B cell (primary cell): Measurements from ENCODE around the gene CUL5. TPM values are rescaled to one million over a fixed set of nuclear protein-coding genes. Genes with fewer than 3 reads are reported as not detected.
A peak's percentile ranks its signal among the peaks of the same experiment; 100 is the strongest.

ENCODE experiments used
- ATAC-seq: fragments of 200-7000 bp; cut with Tn5 transposase; one replicate; pipeline ENCODE4 v1.10.0; 2021; ENCODE audit warnings: low read depth, mild to moderate bottlenecking, moderate number of reproducible peaks, moderate library complexity
- CTCF ChIA-PET: fragments of 350-600 bp; sonication (Branson Sonifier 250); formaldehyde crosslinking; loops from one replicate; lab custom pipeline; 2021; ENCODE audit warnings: antibody characterized with exemption, inconsistent platforms; lab: Charles Lee
- POLR2A ChIA-PET: fragments of 350-600 bp; sonication (Branson Sonifier 250); formaldehyde crosslinking; loops from one replicate; lab custom pipeline; 2021; ENCODE audit warnings: antibody characterized with exemption; lab: Charles Lee
- DNase-seq: peaks from one replicate; pipeline ENCODE4 v3.0.0; 2013
- H2AFZ ChIP-seq: 2 replicates; pipeline ENCODE4 v1.6.1; 2012; ENCODE audit warnings: mild to moderate bottlenecking, low read depth, low read length; ENCODE audit not compliant: insufficient read depth, poor library complexity, severe bottlenecking
- H3K27ac ChIP-seq, 2 donors: 1 replicate in 1 of 2; 2 replicates in 1 of 2; pipeline ENCODE4 v1.5.1; 2012 to 2013; ENCODE audit warnings: low read length in 2 of 2, mild to moderate bottlenecking in 2 of 2, moderate library complexity in 1 of 2
- H3K27me3 ChIP-seq, 4 experiments: fragments of 200-600 bp in 1 of 4; sonication (generic) in 1 of 4; replicated peaks in 1 of 4; 1 replicate in 2 of 4; 2 replicates in 2 of 4; pipeline versions ENCODE4 v1.6.1 to v1.7.0; 2013 to 2016; ENCODE audit warnings: low read length in 3 of 4, mild to moderate bottlenecking in 2 of 4, mixed read lengths in 1 of 4, moderate library complexity in 1 of 4; ENCODE audit not compliant: insufficient read depth in 4 of 4, control insufficient read depth in 3 of 4; ENCODE audit errors: control extremely low read depth in 1 of 4
- H3K36me3 ChIP-seq, 2 experiments: replicated peaks in 1 of 2; 1 replicate in 1 of 2; 2 replicates in 1 of 2; pipeline versions ENCODE4 v1.6.1 to v1.7.1; 2013; ENCODE audit warnings: low read length in 1 of 2; ENCODE audit not compliant: insufficient read depth in 2 of 2, control insufficient read depth in 1 of 2; ENCODE audit errors: control extremely low read depth in 1 of 2, extremely low read depth in 1 of 2
- H3K4me1 ChIP-seq, 2 donors: fragments of 200-600 bp in 1 of 2; sonication (generic) in 1 of 2; 1 replicate in 1 of 2; 2 replicates in 1 of 2; pipeline versions ENCODE4 v1.5.1 to v1.6.1; 2013 to 2017; ENCODE audit warnings: low read length in 2 of 2; ENCODE audit not compliant: control insufficient read depth in 2 of 2, insufficient read depth in 2 of 2
- H3K4me2 ChIP-seq: replicated peaks from 2 replicates; pipeline ENCODE3; 2012; ENCODE audit warnings: mild to moderate bottlenecking, low read depth, low read length; ENCODE audit not compliant: poor library complexity, severe bottlenecking
- H3K4me3 ChIP-seq, 5 experiments: fragments of 200-600 bp in 1 of 5; sonication (generic) in 1 of 5; 1 replicate in 3 of 5; 2 replicates in 2 of 5; pipeline versions ENCODE4 v1.5.1 to v1.7.0; 2011 to 2016; ENCODE audit warnings: low read length in 4 of 5, mild to moderate bottlenecking in 4 of 5, low read depth in 2 of 5, control low read depth in 1 of 5, moderate library complexity in 1 of 5; ENCODE audit not compliant: insufficient read depth in 1 of 5; ENCODE audit errors: control extremely low read depth in 1 of 5, extremely low read depth in 1 of 5
- H3K79me2 ChIP-seq: fragments of 200-600 bp; sonication (generic); one replicate; pipeline ENCODE4 v1.6.0; 2016; ENCODE audit warnings: low read length; ENCODE audit not compliant: control insufficient read depth, insufficient read depth
- H3K9ac ChIP-seq: fragments of 200-600 bp; sonication (generic); 2 replicates; pipeline ENCODE4 v1.6.1; 2017; ENCODE audit warnings: mild to moderate bottlenecking, low read length, moderate library complexity
- H3K9me3 ChIP-seq, 3 donors: one replicate each; pipeline versions ENCODE4 v1.6.1 to v1.7.1; 2013; ENCODE audit warnings: low read length in 2 of 3; ENCODE audit not compliant: control insufficient read depth in 2 of 3, insufficient read depth in 1 of 3; ENCODE audit errors: control extremely low read depth in 1 of 3
- H4K20me1 ChIP-seq: 2 replicates; pipeline ENCODE4 v1.6.0; 2012; ENCODE audit warnings: mild to moderate bottlenecking, low read length; ENCODE audit not compliant: insufficient read depth, control insufficient read depth, poor library complexity, severe bottlenecking
- H3K27ac Mint-ChIP-seq: one replicate; pipeline ENCODE4 v1.8.0; 2021; ENCODE audit warnings: mixed read lengths
- H3K27me3 Mint-ChIP-seq: one replicate; pipeline ENCODE4 v1.8.0; 2021; ENCODE audit warnings: mixed read lengths
- H3K4me1 Mint-ChIP-seq: one replicate; pipeline ENCODE4 v1.8.0; 2021; ENCODE audit warnings: mixed read lengths
- H3K4me3 Mint-ChIP-seq: one replicate; pipeline ENCODE4 v1.8.0; 2021; ENCODE audit warnings: mixed read lengths
- H3K9me3 Mint-ChIP-seq: one replicate; pipeline ENCODE4 v1.8.0; 2022; ENCODE audit warnings: mixed read lengths; ENCODE audit not compliant: insufficient read depth
- EZH2 ChIP-seq: IDR thresholded peaks from 2 replicates; pipeline ENCODE4 v1.6.1; 2012; ENCODE audit warnings: borderline replicate concordance, low read depth, mild to moderate bottlenecking, moderate library complexity, low read length; ENCODE audit not compliant: insufficient read depth, poor library complexity, severe bottlenecking
- WGBS: methylation state at CpG from one replicate; pipeline ENCODE4 v1.1.5; 2013; ENCODE audit warnings: missing lambda C conversion rate; ENCODE audit not compliant: insufficient coverage; 5-methylcytosine and 5-hydroxymethylcytosine counted together
- intact Hi-C: fragments of 100-400 bp; cut with micrococcal nuclease; formaldehyde crosslinking; loops from one replicate; pipeline ENCODE4 v1.10.0; 2022
- polyA plus RNA-seq: library from polyadenylated mRNA; depleted of rRNA; stranded (reverse); fragments of >200 nt; gene quantifications from 2 replicates; pipeline ENCODE4 v1.2.3, GENCODE V29; 2012
- total RNA-seq, 2 donors: library from RNA; stranded (reverse); fragments of 120-200 nt in 1 of 2; gene quantifications; 1 replicate in 1 of 2; 2 replicates in 1 of 2; pipeline versions ENCODE4 v1.2.3 to v1.2.4, GENCODE V29; 2013 to 2022
- TF ChIP-seq, protein P1 (sequence below): fragments of 200-600 bp; IDR thresholded peaks from one replicate; pipeline ENCODE4 v1.8.0; 2022; ENCODE audit warnings: antibody characterized with exemption, mild to moderate bottlenecking

CUL5 gene
- total and polyA plus RNA-seq, 2 donors (not counting 1 experiment from before 2014, with no cell fraction given), result 29.4 to 44.1 TPM

GRCh38 chr11:108019870-108020540 is 11.3 kb downstream of the CUL5 start:
- DNase-seq, result no peak
- Histone ChIP-seq H3K4me1 (peaks cover 0 to 3% of the 10 kb centered on the region in 2 donors), H4K20me1 (peaks cover 94% of the 10 kb centered on the region), H2AFZ (no peak overlapping the region), H3K36me3 (peaks cover 0 to 17% of the 10 kb centered on the region in 2 experiments), H3K27me3 (no peaks in the 10 kb centered on the region), H3K4me2 (no peak overlapping the region), H3K79me2 (peaks cover 99% of the 10 kb centered on the region), H3K9ac (no peak overlapping the region), H3K9me3 (no peaks in the 10 kb centered on the region), H3K27ac (no peak overlapping the region), H3K4me3 (no peak overlapping the region)
- CTCF ChIA-PET, result no interaction called here
- no peak for TF ChIP-seq EZH2
- TF ChIP-seq, protein P1, sequence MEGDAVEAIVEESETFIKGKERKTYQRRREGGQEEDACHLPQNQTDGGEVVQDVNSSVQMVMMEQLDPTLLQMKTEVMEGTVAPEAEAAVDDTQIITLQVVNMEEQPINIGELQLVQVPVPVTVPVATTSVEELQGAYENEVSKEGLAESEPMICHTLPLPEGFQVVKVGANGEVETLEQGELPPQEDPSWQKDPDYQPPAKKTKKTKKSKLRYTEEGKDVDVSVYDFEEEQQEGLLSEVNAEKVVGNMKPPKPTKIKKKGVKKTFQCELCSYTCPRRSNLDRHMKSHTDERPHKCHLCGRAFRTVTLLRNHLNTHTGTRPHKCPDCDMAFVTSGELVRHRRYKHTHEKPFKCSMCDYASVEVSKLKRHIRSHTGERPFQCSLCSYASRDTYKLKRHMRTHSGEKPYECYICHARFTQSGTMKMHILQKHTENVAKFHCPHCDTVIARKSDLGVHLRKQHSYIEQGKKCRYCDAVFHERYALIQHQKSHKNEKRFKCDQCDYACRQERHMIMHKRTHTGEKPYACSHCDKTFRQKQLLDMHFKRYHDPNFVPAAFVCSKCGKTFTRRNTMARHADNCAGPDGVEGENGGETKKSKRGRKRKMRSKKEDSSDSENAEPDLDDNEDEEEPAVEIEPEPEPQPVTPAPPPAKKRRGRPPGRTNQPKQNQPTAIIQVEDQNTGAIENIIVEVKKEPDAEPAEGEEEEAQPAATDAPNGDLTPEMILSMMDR, result no peak
- Mint-ChIP-seq H3K9me3 (no peaks in the 10 kb centered on the region), H3K4me3 (no peak overlapping the region), H3K4me1 (peaks cover 45% of the 10 kb centered on the region), H3K27ac (no peak overlapping the region), H3K27me3 (no peaks in the 10 kb centered on the region)
- intact Hi-C loops, result no loop called here
- ATAC-seq, result no peak
- WGBS, result 67% methylated on average over 3 of the region's 4 CpGs
- POLR2A ChIA-PET, result interaction anchor here (1.0 kb wide), 1 partner anchor 11 kb away, joined by 3 read pairs; no protein-coding TSS in a partner anchor

DNA sequence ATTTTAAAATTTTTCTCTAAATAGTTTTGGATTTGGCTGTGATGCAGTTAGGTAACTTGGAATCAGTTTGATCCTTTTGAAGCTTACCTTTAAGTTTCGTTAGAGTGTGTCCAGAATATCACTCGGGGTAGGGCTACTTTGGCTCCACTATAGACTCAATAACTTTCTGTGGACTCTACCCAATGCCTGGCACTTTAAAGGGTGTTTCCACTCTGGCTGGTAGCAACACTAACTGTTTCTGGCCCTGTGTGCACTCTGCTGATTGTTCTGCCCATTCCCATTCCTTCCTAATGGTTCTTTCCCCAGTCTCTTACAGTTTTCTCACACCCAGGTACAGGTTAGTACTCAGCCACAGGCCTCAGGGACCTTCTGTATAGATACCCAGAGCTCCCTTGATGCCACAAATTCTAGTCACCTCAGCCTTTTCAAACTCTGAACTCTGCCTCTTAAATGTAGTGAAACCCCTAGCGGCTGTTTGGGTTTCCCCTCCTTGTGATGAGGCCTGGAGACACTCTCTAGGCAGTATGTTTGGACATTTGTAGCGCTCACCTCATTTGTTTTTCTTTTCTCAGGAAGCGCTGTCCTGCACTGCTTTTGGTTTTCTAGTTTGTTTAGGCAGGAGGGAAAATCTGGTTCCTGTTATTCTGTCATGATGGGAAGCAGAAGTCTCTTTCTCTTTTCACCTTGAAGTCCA is 16.8 kb downstream of the CUL5 start:
- TF ChIP-seq, protein P1, result no peak
- TF ChIP-seq EZH2, result no peak
- Histone ChIP-seq H3K27me3 (no peaks in the 10 kb centered on the region), H2AFZ (no peak overlapping the region), H3K9me3 (no peaks in the 10 kb centered on the region), H3K36me3 (no peaks in the 10 kb centered on the region), H3K4me1 (no peaks in the 10 kb centered on the region), H3K27ac (peak overlapping the region in 1 of 2 donors; percentile 8), H4K20me1 (peaks cover 93% of the 10 kb centered on the region), H3K4me2 (no peak overlapping the region), H3K79me2 (peaks cover 97% of the 10 kb centered on the region), H3K4me3 (no peak overlapping the region), H3K9ac (peak overlapping the region; percentile 8)
- ATAC-seq, result no peak
- no peak for DNase-seq
- WGBS, result 100% methylated on average over 2 of the region's 5 CpGs
- no peak overlapping the region for H3K27ac Mint-ChIP-seq
- H3K4me1 Mint-ChIP-seq, result peaks cover 43% of the 10 kb centered on the region
- H3K9me3 Mint-ChIP-seq, result no peaks in the 10 kb centered on the region
- H3K27me3 Mint-ChIP-seq, result no peaks in the 10 kb centered on the region
- intact Hi-C loops, result no loop called here
- CTCF ChIA-PET, result no interaction called here
- H3K4me3 Mint-ChIP-seq, result no peak overlapping the region
- POLR2A ChIA-PET, result no interaction called here
